ENCODE measurements around the gene PTPN11. TPM values are rescaled to one million over a fixed set of nuclear protein-coding genes. Genes with fewer than 3 reads are reported as not detected.

Gene PTPN11
- total and polyA plus RNA-seq, 2 donors (not counting 3 experiments of a cell fraction or from before 2014, with no cell fraction given): 36.5 to 107 TPM

- ChIA-PET CTCF (interaction anchor here (0.7 to 1.1 kb wide), 2 partner anchors 8 to 10 kb away, joined by 3 read pairs; no protein-coding TSS in a partner anchor), POLR2A (no interaction called here)
- Histone ChIP-seq H3K27ac (ENCODE audit: insufficient read depth, low read depth, low read length) (no peak overlapping the region), H3K9me1 (replicated peaks; ENCODE audit: control insufficient read depth, extremely low read depth, insufficient read depth, low read length) (no peaks in the 10 kb centered on the region), H3K36me3 (ENCODE audit: control insufficient read depth in 2 of 2, extremely low read depth in 1 of 2, insufficient read depth in 2 of 2, low read length in 2 of 2) (peaks cover 7 to 13% of the 10 kb centered on the region in 2 experiments), H3K9me3 (replicated peaks; ENCODE audit: control insufficient read depth, insufficient read depth, low read length) (no peaks in the 10 kb centered on the region), H2AFZ (ENCODE audit: low read depth, low read length) (no peak overlapping the region), H4K20me1 (replicated peaks; ENCODE audit: control insufficient read depth, extremely low read depth, insufficient read depth, low read length) (no peaks in the 10 kb centered on the region), H3K79me2 (ENCODE audit: control insufficient read depth, insufficient read depth, low read length) (no peaks in the 10 kb centered on the region), H3K27me3 (ENCODE audit: control insufficient read depth in 2 of 2, insufficient read depth in 2 of 2, low read length in 2 of 2) (no peaks in the 10 kb centered on the region), H3K4me1 (ENCODE audit: control insufficient read depth, extremely low read depth, insufficient read depth, low read length) (peaks cover 7% of the 10 kb centered on the region), H3K9ac (replicated peaks; ENCODE audit: extremely low read depth, insufficient read depth, low read length) (no peak overlapping the region), H3K4me2 (ENCODE audit: insufficient read depth, low read length) (no peak overlapping the region), H3K4me3 (replicated peaks in 1 of 3; ENCODE audit: insufficient read depth in 1 of 3, low read depth in 1 of 3, low read length in 3 of 3) (no peak overlapping the region)
- intact Hi-C loops (cut with micrococcal nuclease) (no loop called here), dilution Hi-C loops (cut with MboI; ENCODE audit: extremely low pct_ligation_motif_present, low sequenced_read_pairs) (no loop called here)
- no peak for FAIRE-seq
- TF ChIP-seq EZH2 (IDR thresholded peaks at IDR 0.05; ENCODE audit: borderline replicate concordance, low read depth, low read length, severe bottlenecking) (no peak), FOS (IDR thresholded peaks at IDR 0.05; ENCODE audit: borderline replicate concordance, insufficient read depth, low read length) (no peak), MAX (IDR thresholded peaks at IDR 0.05; ENCODE audit: insufficient read depth, insufficient read length) (no peak), POLR2A (IDR thresholded peaks at IDR 0.05; ENCODE audit: low read depth, low read length) (no peak), GATA2 (IDR thresholded peaks at IDR 0.05; ENCODE audit: insufficient read depth, insufficient read length, low read depth, low read length) (no peak), JUN (IDR thresholded peaks at IDR 0.05; ENCODE audit: borderline replicate concordance, insufficient read depth, insufficient read length, low read depth) (no peak), CTCF (IDR thresholded peaks at IDR 0.05; ENCODE audit: extremely low read depth in 1 of 2, insufficient read depth in 1 of 2, low read depth in 1 of 2, low read length in 2 of 2) (peak in 1 of 2 donors; percentile 27), POLR2AphosphoS5 (IDR thresholded peaks at IDR 0.05; ENCODE audit: insufficient read depth, low read depth, low read length) (no peak), MYC (IDR thresholded peaks at IDR 0.05; ENCODE audit: low read depth, low read length) (no peak)
- no TSS peak for BruUV-seq (replicated peaks)
- DNase-seq (ENCODE audit: low read depth, low spot score): no peak
These were observed 54.3 kb downstream of the PTPN11 start for GRCh38 chr12:112473056-112473455.
